HG02610 (cell line): ENCODE data around the gene LEUTX.
"Not testable (repeated sequence)": the region's sequence is repeated elsewhere in the genome, so short reads cannot be mapped to it uniquely, and the experiment has no call there.

Experiments
- ATAC-seq: cut with Tn5 transposase; IDR thresholded peaks from one replicate; pipeline ENCODE4 v1.9.1; 2021; ENCODE audit warnings: mild to moderate bottlenecking, moderate library complexity; ENCODE audit not compliant: unreplicated experiment

The LEUTX gene

DNA sequence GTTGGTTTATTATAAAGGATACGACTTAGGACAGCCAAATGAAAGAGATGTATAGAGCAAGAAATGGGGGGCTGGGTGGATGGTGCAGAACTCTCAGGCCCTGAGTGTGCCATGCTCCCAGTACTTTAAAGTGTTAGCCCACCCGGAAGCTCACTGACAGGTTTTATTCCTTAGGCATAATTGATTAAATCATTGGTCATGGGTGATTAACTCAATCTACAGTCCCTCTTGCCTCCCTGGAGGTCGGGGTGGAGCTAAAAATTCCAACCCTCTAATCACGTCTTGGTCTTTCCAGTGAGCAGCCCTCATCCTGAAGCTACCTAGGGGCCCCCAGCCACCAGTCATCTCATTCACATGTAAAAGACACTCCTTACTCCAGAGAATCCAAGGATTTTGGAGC, 9.9 kb upstream of the LEUTX start:
- ATAC-seq: no peak

DNA sequence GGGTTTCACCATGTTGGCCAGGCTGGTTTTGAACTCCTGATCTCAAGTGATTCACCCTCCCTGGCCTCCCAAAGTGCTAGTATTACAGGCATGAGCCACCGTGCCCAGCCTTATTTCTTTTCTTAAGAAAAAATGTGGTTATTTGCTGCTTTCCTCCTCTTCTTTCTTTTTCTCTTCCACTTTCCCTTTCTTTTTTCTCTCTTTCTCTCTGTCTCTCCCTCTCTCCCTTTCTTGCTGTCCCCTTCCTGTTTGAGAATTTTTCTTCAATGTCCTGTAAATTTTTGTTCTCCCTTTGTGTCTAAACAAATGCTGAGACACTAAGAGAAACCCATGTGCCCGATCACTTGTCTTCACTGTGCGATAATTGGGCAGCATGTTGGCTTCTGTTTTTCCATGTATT, 2.2 kb downstream of the LEUTX start:
- no peak for ATAC-seq

DNA sequence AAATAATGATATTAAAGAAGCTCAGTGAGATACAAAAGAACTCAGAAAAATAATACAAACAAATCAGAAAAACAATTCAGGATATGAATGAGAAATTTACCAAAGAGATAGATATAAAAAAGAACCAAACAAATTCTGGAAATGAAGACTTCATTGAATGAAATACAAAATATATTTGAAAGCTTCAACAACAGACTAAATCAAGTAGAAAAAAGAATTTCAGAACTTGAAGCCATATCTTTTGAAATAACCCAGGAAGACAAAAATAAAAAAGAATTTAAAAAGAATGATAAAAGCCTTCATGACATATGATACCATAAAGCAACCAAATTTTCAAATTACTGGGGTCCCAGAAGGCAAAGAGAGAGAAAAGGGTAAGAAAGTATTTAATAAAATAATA, 9.6 kb downstream of the LEUTX start:
- no peak for ATAC-seq

DNA sequence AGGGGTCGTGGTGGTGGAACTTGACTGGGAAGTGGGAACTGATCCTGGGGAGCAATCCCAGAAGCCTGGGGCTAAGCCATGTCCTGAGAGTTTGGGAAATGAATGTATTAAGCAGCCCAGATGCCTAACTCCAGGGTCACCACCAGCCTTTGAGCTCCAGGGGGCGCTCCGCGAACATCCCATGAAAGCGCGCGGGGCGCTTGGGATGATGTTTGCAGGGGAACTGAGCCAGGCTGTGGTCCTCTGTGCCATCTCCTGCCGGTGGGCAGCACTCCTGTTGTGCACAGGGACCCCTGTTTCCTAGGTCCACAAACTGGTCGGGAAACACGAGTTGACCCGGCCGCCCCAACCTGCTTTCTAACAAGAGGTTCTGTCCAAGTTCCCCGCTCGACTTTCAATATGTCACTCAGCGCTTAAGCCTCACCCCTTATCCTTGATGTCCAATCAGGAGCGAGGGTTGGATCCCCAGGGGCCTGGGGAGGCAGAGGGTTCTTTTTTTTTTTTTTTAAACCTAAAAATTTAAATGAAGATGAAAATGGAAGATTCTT, 14.4 kb downstream of the LEUTX start:
- peak; percentile 62 for ATAC-seq

DNA sequence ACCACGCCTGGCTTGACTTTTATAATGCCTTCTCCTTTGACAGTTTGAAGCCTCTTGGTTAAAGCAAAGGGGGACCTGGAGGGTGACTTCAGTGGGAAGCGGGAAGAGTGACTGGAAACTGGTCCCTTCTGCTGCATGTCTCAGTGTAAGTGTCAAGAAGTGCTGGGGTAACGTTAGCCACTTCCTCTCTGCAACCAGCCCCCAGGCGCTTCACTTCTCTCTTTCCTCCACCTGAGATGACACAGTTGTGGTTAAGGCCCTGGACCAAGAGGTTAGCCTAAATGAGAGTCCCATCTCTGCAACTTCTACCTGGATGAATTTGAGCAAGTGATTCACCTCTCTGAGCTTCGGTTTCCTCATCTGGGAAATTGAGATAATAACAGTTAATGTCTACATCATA, 16.3 kb downstream of the LEUTX start:
- ATAC-seq: no peak

DNA sequence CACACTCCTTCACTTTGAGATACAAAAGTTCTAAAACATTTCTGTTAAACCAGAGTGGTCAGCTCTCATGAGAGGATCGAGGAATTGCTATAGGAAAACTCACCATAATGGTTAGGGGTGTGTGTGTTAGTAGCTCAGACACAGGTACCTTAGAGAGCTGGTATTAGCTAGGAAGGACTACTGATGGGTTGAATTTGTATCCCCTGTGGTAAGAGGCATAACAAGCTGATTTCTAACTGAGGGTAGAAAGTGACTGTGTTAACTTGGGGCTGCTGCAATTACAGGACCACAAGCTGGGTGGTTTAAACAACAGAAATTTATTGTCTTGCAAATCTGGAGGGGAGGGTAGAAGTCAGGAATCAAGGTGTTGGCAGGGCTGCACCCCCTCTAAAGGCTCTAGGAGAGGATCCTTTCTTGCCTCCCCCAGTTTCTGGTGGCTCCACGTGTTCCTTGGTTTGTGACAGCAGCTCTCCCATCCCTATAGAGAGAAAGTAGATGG, 17.4 kb downstream of the LEUTX start:
- ATAC-seq: no peak

DNA sequence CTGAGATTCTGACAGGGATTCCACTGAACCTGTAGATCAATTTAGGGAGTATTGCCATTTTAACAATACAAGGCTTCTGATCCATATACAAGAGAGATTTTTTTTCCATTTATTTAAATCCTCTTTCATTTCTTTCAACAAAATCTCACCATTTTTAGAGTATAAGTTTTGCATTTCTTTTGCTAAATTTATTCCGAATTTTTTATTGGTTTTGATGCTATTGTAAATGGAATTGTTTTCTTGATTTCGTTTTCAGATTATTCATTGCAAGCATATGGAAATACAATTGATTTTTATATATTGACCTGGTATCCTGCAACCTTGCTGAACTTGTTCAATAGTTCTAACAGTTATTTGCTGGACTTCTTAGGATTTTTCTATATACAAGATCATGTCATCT, 18.4 kb downstream of the LEUTX start:
- no peak for ATAC-seq

DNA sequence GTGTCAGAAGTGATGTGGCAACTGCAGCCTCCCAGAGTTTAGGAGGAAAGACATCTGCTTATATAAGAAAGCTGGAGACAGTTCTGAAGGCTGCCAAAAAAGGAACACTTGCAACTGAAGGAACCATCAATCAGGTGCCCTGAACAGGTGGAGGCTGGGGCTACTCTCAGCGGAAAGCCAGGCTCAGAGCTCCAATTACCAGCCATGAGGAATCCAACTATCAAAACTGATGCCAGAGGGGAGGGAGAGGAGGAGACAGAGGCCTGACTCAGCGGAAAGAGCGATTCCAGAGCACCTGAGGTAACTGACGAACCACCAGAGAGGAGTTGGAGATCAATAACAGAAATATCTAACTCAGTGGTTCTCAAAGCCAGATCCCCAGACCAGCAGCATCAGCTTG, 24.3 kb downstream of the LEUTX start:
- no peak for ATAC-seq

DNA sequence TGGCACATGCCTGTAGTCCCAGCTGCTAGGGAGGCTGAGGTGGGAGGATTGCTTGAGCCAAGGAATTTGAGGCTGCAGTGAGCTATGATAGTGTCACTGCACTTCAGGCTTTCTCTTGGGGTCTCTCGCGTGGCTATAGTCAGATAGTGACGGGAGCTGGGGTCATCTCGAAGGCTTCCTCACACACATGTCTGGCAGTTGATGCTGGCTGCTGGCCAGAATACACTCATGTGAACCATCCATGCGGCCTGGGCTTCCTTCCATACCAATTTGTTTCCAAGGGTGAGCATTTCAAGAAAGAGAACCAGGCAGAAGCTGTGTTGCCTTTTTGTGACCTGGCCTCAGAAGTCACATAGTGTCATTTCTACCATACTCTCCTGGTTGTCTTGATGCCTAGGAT, 26.4 kb downstream of the LEUTX start:
- ATAC-seq: no peak

DNA sequence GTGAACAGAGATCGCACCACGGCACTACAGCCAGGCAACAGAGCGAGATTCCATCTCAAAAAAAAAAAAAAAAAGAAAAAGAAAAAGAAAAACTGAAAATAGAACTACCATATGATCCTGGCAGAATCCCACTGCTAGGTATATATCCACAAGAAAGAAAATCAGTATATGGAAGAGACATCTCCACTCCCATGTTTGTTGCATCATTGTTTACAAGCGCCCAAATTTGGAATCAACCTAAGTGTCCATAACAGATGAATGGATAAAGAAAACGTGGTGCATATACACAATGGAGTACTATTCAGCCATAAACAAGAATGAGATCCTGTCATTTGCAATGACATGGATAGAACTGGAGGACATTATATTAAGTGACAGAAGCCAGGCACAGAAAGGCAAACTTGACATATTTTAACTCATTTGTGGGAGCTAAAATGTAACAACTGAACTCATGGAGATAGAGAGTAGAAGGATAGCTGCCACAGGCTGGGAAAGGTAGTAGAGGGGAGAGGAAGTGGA, 29.3 kb downstream of the LEUTX start:
- no peak for ATAC-seq

DNA sequence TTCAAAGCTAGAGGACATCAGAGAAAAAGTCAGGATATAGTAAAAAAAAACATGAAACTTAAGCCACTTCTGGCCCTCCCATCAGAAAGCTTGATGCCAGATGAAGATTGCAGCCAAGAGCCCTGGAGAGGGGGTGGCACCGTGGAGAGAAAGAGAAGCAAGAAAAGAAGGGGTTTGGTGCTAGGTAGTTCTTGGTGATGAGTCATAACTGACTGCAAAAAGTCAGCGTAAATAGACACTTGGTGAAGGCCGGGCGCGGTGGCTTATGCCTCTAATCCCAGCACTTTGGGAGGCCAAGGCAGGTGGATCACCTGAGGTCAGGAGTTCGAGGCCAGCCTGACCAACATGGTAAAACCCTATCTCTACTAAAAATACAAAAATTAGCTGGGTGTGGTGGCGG, 30.0 kb downstream of the LEUTX start:
- ATAC-seq: not testable (repeated sequence)

DNA sequence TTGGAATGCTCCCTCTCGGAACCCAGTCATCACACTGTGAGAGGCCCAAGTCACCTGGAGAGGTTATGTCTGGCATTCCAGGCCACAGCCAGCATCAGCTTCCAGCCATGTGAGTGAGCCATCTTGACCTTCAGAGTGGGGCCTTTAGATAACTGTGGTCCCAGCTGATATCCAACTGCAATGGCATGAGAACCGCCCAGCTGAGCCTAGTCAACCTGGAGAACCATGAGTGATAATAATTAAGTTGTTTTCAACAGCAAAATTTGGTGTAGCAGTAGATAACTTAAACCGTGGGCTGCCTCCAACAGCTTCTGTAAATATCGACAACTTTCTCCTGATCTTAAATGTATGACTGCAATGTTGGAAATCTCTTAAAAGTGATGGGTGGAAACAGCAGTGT, 30.7 kb downstream of the LEUTX start:
- ATAC-seq: no peak

DNA sequence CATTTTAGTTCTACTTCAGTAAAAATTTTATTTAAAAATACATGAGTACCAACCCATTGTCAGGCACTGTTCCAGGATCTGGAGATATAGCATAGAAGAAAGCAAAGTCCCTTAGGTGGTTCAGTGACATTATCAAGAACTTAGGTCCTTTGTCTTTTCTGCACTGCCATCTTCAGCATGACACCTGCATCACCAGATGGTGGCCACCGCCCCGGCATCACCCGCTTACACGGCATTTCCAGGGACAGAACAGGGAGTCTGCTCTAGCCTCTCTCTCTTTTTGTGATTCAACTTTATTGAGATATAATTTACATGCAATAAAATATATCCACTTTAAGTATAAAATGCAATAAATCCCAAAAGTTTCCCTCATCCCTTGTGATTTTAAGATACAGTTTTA, 31.8 kb downstream of the LEUTX start:
- no peak for ATAC-seq

DNA sequence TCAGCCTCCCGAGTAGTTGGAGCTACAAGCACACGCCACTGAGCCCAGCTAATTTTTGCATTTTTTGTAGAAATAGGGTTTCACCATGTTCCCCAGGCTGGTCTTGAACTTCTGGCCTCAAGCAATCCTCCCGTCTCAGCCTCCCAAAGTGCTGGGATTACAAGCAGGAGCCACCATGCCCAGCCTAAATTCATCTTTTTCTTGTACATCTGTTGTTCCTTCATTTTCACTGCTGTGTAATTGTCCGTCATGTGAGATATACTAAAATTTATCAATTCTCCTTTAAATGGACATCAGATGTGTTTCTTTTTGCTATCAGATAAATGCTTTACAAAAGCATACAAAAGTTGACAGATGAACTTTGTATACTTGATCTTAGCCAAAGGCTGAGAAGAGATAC, 32.4 kb downstream of the LEUTX start:
- no peak for ATAC-seq

DNA sequence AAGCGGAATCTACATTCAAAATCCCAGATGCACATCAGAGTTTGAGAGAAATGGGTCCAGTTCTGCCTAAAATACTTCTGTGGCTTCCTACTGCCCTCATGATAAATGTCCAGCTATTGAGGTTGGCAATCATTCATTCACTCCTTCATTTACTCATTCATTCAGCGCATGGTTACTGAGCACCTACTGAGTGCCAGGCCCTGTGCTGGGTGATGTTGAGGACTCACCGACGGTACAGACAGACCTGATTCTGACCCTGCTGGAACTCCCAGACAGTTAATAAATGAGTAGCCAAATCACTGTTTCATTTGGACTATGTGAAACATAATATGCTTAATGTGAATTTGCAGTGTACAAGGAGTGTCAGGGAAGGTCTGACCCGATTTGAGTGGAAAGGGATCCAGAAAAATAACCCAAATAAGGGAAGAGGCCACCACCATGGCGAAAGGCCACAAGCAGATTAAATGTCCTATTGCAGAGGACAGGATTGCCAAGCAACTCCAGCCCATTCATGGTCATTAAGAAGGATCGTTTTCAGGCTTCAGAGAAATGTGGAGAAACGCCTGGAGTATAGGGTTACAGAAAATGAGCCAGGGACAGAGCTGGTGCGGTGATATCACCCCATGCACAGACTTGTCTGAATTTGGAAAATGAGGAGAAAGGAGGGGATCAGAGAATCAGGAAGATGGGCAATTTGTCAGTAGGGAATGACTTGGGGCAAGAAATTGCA, 34.8 kb downstream of the LEUTX start:
- no peak for ATAC-seq

DNA sequence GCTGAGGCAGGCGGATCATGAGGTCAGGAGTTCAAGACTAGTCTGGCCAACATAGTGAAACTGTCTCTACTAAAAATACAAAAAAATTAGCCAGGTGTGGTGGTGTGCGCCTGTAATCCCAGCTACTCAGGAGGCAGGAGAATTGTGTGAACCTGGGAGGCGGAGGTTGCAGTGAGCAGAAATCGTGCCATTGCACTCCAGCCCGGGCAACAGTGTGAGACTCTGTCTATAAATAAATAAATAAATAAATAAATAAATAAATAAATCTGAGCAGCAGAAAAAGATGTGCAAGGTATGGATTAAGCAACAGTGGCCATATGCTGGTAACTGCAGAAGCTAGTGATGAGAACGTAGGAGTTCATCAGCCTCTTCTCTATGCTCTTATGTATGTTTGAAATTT, 35.5 kb downstream of the LEUTX start:
- ATAC-seq: not testable (repeated sequence)

DNA sequence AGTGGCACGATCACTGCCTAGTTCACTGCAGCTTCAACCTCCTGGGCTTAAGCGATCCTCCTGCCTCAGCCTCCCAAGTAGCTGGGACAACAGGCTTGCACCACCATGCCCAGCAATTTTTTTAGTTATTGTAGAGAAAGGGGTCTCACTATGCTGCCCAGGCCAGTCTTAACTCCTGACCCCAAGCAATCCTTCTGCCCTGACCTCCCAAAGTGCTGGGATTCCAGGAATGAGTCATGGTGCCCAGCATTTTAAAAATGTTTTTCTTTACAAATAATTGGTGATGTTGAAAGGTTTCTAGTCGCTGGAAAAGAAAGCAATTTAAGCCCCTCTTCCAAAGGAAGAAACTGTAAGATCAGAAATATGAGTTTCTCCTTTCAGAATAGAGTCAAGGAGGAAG, 35.9 kb downstream of the LEUTX start:
- no peak for ATAC-seq

DNA sequence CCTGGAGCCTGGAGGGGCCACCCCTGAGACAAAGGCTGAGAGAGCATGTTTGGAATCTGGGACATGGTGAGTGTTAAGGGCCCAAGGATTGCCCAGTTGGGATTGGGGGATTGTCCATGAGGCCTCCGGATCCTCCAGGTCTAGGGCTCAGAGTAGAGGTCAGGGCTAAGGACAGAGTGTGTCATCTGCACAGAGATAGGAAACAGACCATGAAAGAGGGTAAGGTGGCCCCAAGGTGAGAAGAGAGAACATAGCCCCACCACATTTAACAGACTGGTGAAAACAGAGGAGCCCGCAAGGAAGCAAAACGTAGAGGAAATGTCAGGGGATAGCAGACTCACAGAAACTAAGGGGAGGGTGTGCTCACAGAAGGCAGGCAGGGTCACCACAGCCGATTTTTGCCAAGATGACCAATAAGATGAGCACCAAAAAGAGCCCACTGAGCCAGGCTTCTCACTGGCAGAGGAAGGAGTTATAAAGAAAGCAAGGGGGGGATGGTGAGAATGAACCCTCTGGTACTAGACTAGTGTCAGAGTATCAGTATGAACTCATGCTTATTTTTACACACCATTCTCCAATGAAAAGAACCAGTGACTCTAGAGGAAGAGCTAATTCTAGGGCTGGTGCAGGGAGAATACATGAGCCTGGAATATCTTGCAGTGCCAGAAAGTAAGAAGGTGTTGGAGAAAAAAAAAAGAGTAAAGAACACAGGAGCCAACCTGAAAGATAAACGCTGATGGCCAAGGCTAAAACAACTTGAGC, 37.8 kb downstream of the LEUTX start:
- no peak for ATAC-seq

DNA sequence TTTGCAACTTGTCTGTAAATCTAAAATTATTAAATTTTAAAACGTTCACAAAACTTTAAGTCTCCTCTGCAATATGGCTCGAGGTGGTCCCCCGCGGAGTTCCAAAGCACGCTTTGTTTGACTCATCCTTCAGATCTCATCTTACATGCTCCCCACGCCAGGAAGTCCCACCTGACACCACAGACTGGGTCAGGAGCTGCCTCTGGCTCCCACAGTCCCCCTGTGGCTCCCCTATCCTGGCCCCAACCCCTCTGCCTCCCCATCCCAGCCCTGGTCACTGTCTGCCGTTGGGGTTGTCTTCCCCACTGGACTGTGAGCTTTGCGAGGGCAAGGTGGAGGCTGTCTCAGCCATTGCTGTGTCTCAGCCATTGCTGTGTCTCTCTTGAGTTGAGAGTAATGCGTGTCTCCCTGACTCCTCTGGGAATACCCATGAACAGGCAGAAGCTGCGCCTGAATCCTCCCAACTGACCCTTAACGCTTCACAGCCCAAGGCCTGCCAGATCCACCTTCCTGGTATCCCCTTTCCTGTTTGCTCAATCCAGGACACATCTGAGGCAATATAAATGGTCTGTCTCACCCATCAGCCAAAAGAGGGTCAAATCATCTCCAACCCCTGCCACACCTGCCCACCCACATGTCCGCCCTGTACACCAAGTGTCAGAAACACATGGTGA, 39.4 kb downstream of the LEUTX start:
- no peak for ATAC-seq

DNA sequence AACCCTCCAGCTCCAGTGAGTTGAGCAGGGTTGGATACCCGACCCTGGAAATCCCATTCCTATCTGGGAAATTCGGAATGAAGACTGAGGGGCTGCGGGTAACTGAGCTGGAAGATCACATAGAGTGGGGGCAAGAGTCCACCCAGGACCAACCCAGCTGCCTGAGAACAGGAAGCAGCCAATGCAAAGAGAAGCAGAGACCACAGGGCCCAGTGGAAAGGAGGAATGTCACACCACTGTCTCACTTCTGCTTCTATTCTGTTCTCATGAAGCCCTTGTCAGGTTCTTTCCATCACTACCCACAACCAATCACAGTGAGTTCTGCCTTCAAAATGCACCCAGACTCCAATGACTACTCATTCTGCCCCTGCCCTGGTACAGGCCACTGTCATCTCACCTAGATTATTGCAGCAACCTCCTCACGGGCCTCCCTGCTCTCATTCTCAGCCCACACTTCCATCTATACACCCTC, 40.0 kb downstream of the LEUTX start:
- ATAC-seq: peak; percentile 91

DNA sequence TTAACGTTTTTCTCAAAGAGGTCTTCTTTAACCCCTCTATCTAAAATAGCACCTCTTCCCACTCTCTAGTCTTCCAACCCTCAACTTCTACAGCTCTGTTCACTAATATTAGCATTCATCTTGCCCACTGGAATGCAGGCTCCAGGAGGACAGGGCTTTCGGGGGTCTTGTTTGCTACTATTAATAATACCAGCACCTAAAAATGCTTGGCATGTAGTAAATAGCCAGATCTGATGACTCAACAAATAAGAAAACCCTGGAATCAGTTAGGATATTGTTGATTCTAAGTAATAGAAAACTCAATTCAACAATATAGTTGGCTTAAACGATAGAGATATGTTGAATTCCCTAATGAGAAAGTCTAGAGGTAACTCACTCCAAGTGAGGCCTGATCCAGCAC, 41.1 kb downstream of the LEUTX start:
- no peak for ATAC-seq
